PFSK-1 (cell line): ENCODE results near the gene RPL19.

Source experiments
- POLR2AphosphoS5 ChIP-seq: IDR thresholded peaks from 2 replicates; pipeline ENCODE4 v1.6.1; 2012; ENCODE audit warnings: low read depth, mild to moderate bottlenecking, control low read depth, low read length, moderate library complexity
- REST ChIP-seq, 2 experiments: IDR thresholded peaks; 2 replicates each; pipeline versions ENCODE4 v1.6.1 to v1.8.0; 2011 to 2012; ENCODE audit warnings: low read depth in 2 of 2, low read length in 2 of 2, control low read depth in 1 of 2, inconsistent platforms in 1 of 2, mild to moderate bottlenecking in 1 of 2, moderate library complexity in 1 of 2; ENCODE audit not compliant: insufficient read depth in 1 of 2
- TAF1 ChIP-seq: IDR thresholded peaks from 2 replicates; pipeline ENCODE4 v1.6.1; 2012; ENCODE audit warnings: low read length, control low read depth, borderline replicate concordance; ENCODE audit not compliant: insufficient read depth

- TF ChIP-seq TAF1 (no peak), REST (IDR thresholded peaks at IDR 0.05; ENCODE audit: insufficient read depth in 1 of 2, low read depth in 2 of 2, low read length in 2 of 2) (no peak), POLR2AphosphoS5 (no peak)
Measured at GRCh38 chr17:39183720-39184119, 16.4 kb upstream of the RPL19 start.
